H1 (cell line): ENCODE data around the gene DIPK1A. TPM values are rescaled to one million over a fixed set of nuclear protein-coding genes. Genes with fewer than 3 reads are reported as not detected.

Source experiments
- CTCF ChIA-PET: fragments of 300-600 bp; sonication (Branson Sonifier 250); formaldehyde crosslinking; loops from one replicate; lab custom pipeline; 2021; ENCODE audit not compliant: partially characterized antibody; lab: Charles Lee
- POLR2A ChIA-PET: fragments of 300-600 bp; sonication (Branson Sonifier 250); formaldehyde crosslinking; loops from one replicate; lab custom pipeline; 2021; ENCODE audit warnings: inconsistent platforms; ENCODE audit not compliant: partially characterized antibody; lab: Charles Lee
- DNase-seq, 2 experiments: peaks; one replicate each; pipeline versions ENCODE4 v3.0.0 to v3.0.0-alpha.2; 2010 to 2022; ENCODE audit warnings: low spot score in 2 of 2, low read depth in 1 of 2, mixed read lengths in 1 of 2
- FAIRE-seq: peaks from 2 replicates; lab custom pipeline; 2011; peaks lifted over from hg19 to GRCh38; lab: Jason Lieb, UNC
- H2AFZ ChIP-seq: 2 replicates; pipeline ENCODE4 v1.8.1; 2012; ENCODE audit warnings: low read length, inconsistent platforms
- H2AK5ac ChIP-seq: 2 replicates; pipeline ENCODE4 v1.6.1; 2013; ENCODE audit warnings: low read depth, low read length
- H2BK120ac ChIP-seq: replicated peaks from 2 replicates; pipeline ENCODE3; 2013; ENCODE audit warnings: low read depth, low read length, inconsistent platforms
- H2BK12ac ChIP-seq: 2 replicates; pipeline ENCODE4 v1.6.1; 2013; ENCODE audit warnings: low read depth, low read length
- H2BK15ac ChIP-seq: 2 replicates; pipeline ENCODE4 v1.6.1; 2013; ENCODE audit warnings: low read length
- H2BK20ac ChIP-seq: 2 replicates; pipeline ENCODE4 v1.6.1; 2013; ENCODE audit warnings: low read length
- H2BK5ac ChIP-seq: 2 replicates; pipeline ENCODE4 v1.6.1; 2013; ENCODE audit warnings: low read depth, low read length
- H3K14ac ChIP-seq: 2 replicates; pipeline ENCODE4 v1.6.1; 2013; ENCODE audit warnings: inconsistent platforms; ENCODE audit not compliant: insufficient read length
- H3K18ac ChIP-seq: 2 replicates; pipeline ENCODE4 v1.6.1; 2013; ENCODE audit warnings: low read length; ENCODE audit errors: extremely low read depth
- H3K23ac ChIP-seq: 2 replicates; pipeline ENCODE4 v1.6.1; 2013; ENCODE audit warnings: inconsistent platforms; ENCODE audit not compliant: insufficient read length
- H3K23me2 ChIP-seq: 2 replicates; pipeline ENCODE4 v1.6.1; 2013; ENCODE audit warnings: low read depth, low read length
- H3K27ac ChIP-seq: 2 replicates; pipeline ENCODE4 v1.6.1; 2011; ENCODE audit warnings: low read depth, low read length, inconsistent platforms
- H3K27me3 ChIP-seq, 4 experiments: replicated peaks in 1 of 4; 1 replicate in 1 of 4; 2 replicates in 3 of 4; pipeline versions ENCODE4 v1.6.1 to v1.8.1; 2011 to 2013; ENCODE audit warnings: low read length in 3 of 4, mild to moderate bottlenecking in 3 of 4, inconsistent platforms in 2 of 4, mixed read lengths in 2 of 4, moderate library complexity in 1 of 4; ENCODE audit not compliant: control insufficient read depth in 3 of 4, insufficient read depth in 3 of 4; ENCODE audit errors: extremely low read depth in 1 of 4
- H3K36me3 ChIP-seq, 4 experiments: 2 replicates each; pipeline versions ENCODE4 v1.6.1 to v1.8.1; 2011 to 2013; ENCODE audit warnings: mild to moderate bottlenecking in 4 of 4, low read length in 3 of 4, moderate library complexity in 2 of 4, control low read depth in 1 of 4, inconsistent platforms in 1 of 4; ENCODE audit not compliant: insufficient read depth in 4 of 4, control insufficient read depth in 2 of 4
- H3K4ac ChIP-seq: replicated peaks from 2 replicates; pipeline ENCODE3; 2013; ENCODE audit warnings: low read length, low read depth, mixed read lengths, inconsistent platforms; ENCODE audit not compliant: insufficient read length
- H3K4me1 ChIP-seq, 4 experiments: replicated peaks in 1 of 4; 1 replicate in 1 of 4; 2 replicates in 3 of 4; pipeline versions ENCODE4 v1.6.1 to v1.8.1; 2011 to 2013; ENCODE audit warnings: low read length in 3 of 4, inconsistent platforms in 2 of 4, mixed read lengths in 1 of 4; ENCODE audit not compliant: insufficient read depth in 4 of 4, control insufficient read depth in 3 of 4
- H3K4me2 ChIP-seq, 2 experiments: 2 replicates each; pipeline versions ENCODE4 v1.6.1 to v1.8.1; 2011 to 2013; ENCODE audit warnings: low read depth in 2 of 2, low read length in 2 of 2, control low read depth in 1 of 2, inconsistent platforms in 1 of 2, mild to moderate bottlenecking in 1 of 2; ENCODE audit not compliant: insufficient read depth in 1 of 2
- H3K4me3 ChIP-seq, 4 experiments: fragments of 200-600, 300-600 bp in 1 of 4; sonication (generic), shearing (Covaris generic), sonication (Bioruptor Twin) in 1 of 4; 2 replicates each; pipeline versions ENCODE4 v1.5.1 to v1.8.1; 2011 to 2016; ENCODE audit warnings: low read length in 4 of 4, low read depth in 3 of 4, control low read depth in 2 of 4, inconsistent platforms in 2 of 4, mild to moderate bottlenecking in 2 of 4, mixed read lengths in 1 of 4, moderate library complexity in 1 of 4; ENCODE audit not compliant: insufficient read depth in 2 of 4; ENCODE audit errors: extremely low read depth in 1 of 4
- H3K56ac ChIP-seq: replicated peaks from 2 replicates; pipeline ENCODE3; 2013; ENCODE audit warnings: low read depth, mild to moderate bottlenecking, mixed read lengths, low read length, inconsistent platforms; ENCODE audit not compliant: insufficient read length
- H3K79me1 ChIP-seq: 2 replicates; pipeline ENCODE4 v1.6.1; 2013; ENCODE audit warnings: low read depth, low read length, control low read depth
- H3K79me2 ChIP-seq, 2 experiments: 2 replicates each; pipeline versions ENCODE4 v1.6.1 to v1.8.1; 2012 to 2013; ENCODE audit warnings: low read length in 2 of 2, mild to moderate bottlenecking in 2 of 2, inconsistent platforms in 1 of 2; ENCODE audit not compliant: insufficient read depth in 2 of 2, control insufficient read depth in 1 of 2
- H3K9ac ChIP-seq, 4 experiments: replicated peaks in 1 of 4; 1 replicate in 1 of 4; 2 replicates in 3 of 4; pipeline versions ENCODE4 v1.6.1 to v1.8.1; 2011 to 2013; ENCODE audit warnings: low read depth in 3 of 4, low read length in 3 of 4, control low read depth in 2 of 4, mild to moderate bottlenecking in 2 of 4, moderate library complexity in 2 of 4, inconsistent platforms in 1 of 4; ENCODE audit errors: extremely low read depth in 1 of 4
- H3K9me3 ChIP-seq, 2 experiments: 2 replicates each; pipeline versions ENCODE4 v1.6.1 to v1.8.1; 2012 to 2013; ENCODE audit warnings: mild to moderate bottlenecking in 2 of 2, moderate library complexity in 2 of 2, control low read depth in 1 of 2, inconsistent platforms in 1 of 2, low read depth in 1 of 2, low read length in 1 of 2, mixed read lengths in 1 of 2; ENCODE audit not compliant: insufficient read depth in 2 of 2
- H4K20me1 ChIP-seq, 2 experiments: replicated peaks in 1 of 2; 2 replicates each; pipeline versions ENCODE3 to v1.8.1; 2011 to 2013; ENCODE audit warnings: inconsistent platforms in 2 of 2, low read length in 2 of 2, mild to moderate bottlenecking in 1 of 2; ENCODE audit not compliant: insufficient read depth in 2 of 2, control insufficient read depth in 1 of 2
- H4K5ac ChIP-seq: 2 replicates; pipeline ENCODE4 v1.6.1; 2013; ENCODE audit warnings: low read length, low read depth, mixed read lengths, inconsistent platforms; ENCODE audit not compliant: insufficient read length
- H4K8ac ChIP-seq: 2 replicates; pipeline ENCODE4 v1.8.0; 2013; ENCODE audit warnings: mild to moderate bottlenecking, moderate library complexity, low read length, inconsistent platforms; ENCODE audit not compliant: insufficient read depth; ENCODE audit errors: extremely low read depth
- H4K91ac ChIP-seq: replicated peaks from 2 replicates; pipeline ENCODE3; 2013; ENCODE audit warnings: low read length, mixed read lengths, inconsistent platforms; ENCODE audit not compliant: insufficient read length
- ASH2L ChIP-seq: fragments of 200-600, 300-600 bp; sonication (generic); IDR thresholded peaks from one replicate; pipeline ENCODE4 v1.7.1; 2017; ENCODE audit warnings: low read length
- BRCA1 ChIP-seq: IDR thresholded peaks from 2 replicates; pipeline ENCODE4 v1.6.1; 2012; ENCODE audit warnings: low read depth, low read length, improper control_type of control experiment
- CEBPB ChIP-seq: IDR thresholded peaks from 2 replicates; pipeline ENCODE4 v1.6.1; 2012; ENCODE audit warnings: low read depth, low read length
- CHD2 ChIP-seq: IDR thresholded peaks from 2 replicates; pipeline ENCODE4 v1.6.1; 2012; ENCODE audit warnings: low read length, improper control_type of control experiment
- HDAC2 ChIP-seq, 2 experiments: fragments of 300-600 bp in 1 of 2; sonication (generic) in 1 of 2; IDR thresholded peaks; 2 replicates each; pipeline ENCODE4 v1.6.1; 2011 to 2012; ENCODE audit warnings: low read depth in 2 of 2, low read length in 2 of 2, mild to moderate bottlenecking in 2 of 2, moderate library complexity in 2 of 2, borderline replicate concordance in 1 of 2, inconsistent platforms in 1 of 2
- JUN ChIP-seq: IDR thresholded peaks from 2 replicates; pipeline ENCODE4 v1.6.1; 2011; ENCODE audit warnings: low read depth, mild to moderate bottlenecking, improper control_type of control experiment, low read length
- KDM5A ChIP-seq: fragments of 200-600 bp; IDR thresholded peaks from 2 replicates; pipeline ENCODE4 v1.7.1; 2012; ENCODE audit warnings: mild to moderate bottlenecking, low read length, inconsistent platforms, mixed read lengths
- MAFK ChIP-seq: IDR thresholded peaks from 2 replicates; pipeline ENCODE4 v1.6.1; 2012; ENCODE audit warnings: low read depth, mild to moderate bottlenecking, improper control_type of control experiment, low read length
- PHF8 ChIP-seq: fragments of 200-600 bp; sonication (generic); conservative IDR thresholded peaks from 2 replicates; pipeline ENCODE4 v1.7.1; 2012; ENCODE audit warnings: low read depth, mild to moderate bottlenecking, inconsistent platforms, low read length, moderate library complexity
- RBBP5 ChIP-seq: IDR thresholded peaks from 2 replicates; pipeline ENCODE4 v1.7.1; 2012; ENCODE audit warnings: low read depth, mild to moderate bottlenecking, inconsistent platforms, low read length, moderate library complexity, borderline replicate concordance
- SP2 ChIP-seq: IDR thresholded peaks from 2 replicates; pipeline ENCODE4 v1.6.1; 2012; ENCODE audit warnings: mild to moderate bottlenecking, low read length, inconsistent platforms
- SP4 ChIP-seq: IDR thresholded peaks from 2 replicates; pipeline ENCODE4 v1.6.1; 2012; ENCODE audit warnings: low read length, inconsistent platforms
- TCF12 ChIP-seq: IDR thresholded peaks from 2 replicates; pipeline ENCODE4 v1.6.1; 2011; ENCODE audit warnings: low read depth, mild to moderate bottlenecking, low read length
- WGBS, 2 experiments: shearing (Covaris generic) in 1 of 2; methylation state at CpG; one replicate each; pipeline versions ENCODE4 v1.1.6 to v1.1.7; 2013 to 2015; ENCODE audit warnings: low lambda C conversion rate in 2 of 2, mixed read lengths in 2 of 2, inconsistent platforms in 1 of 2, low coverage in 1 of 2, missing lambda C conversion rate in 1 of 2; ENCODE audit not compliant: insufficient replicate concordance in 2 of 2, insufficient coverage in 1 of 2, insufficient read length in 1 of 2; ENCODE audit errors: extremely low coverage in 1 of 2, missing lambda C conversion rate in 1 of 2; 5-methylcytosine and 5-hydroxymethylcytosine counted together
- polyA plus RNA-seq, 7 experiments: library from polyadenylated mRNA; depleted of rRNA in 3 of 7; stranded (reverse) in 5 of 7; unstranded in 2 of 7; fragments of >200 nt in 5 of 7; fragments of 200-250 nt in 2 of 7; gene quantifications; 1 replicate in 5 of 7; 2 replicates in 1 of 7; 4 replicates in 1 of 7; pipeline versions ENCODE4 v1.2.1 to v1.2.3, GENCODE V29; 2011 to 2013; ENCODE audit warnings: missing spikeins in 2 of 7, mixed read lengths in 2 of 7
- total RNA-seq: library from RNA; stranded (reverse); fragmentation: NEBNext Ultra II Directional; extraction: Animal tissue kit (Norgen Biotek cat#: 25700); gene quantifications from 2 replicates; pipeline ENCODE4 v1.2.1, GENCODE V29; 2021

The DIPK1A gene
- total and polyA plus RNA-seq, 2 of the 8 experiments (the other 6 are each of a cell fraction or from before 2014, with no cell fraction given): 2.5 to 5.0 TPM

- Histone ChIP-seq H4K5ac (no peak overlapping the region), H3K36me3 (no peaks in the 10 kb centered on the region), H3K4me1 (no peaks in the 10 kb centered on the region), H3K9me3 (no peaks in the 10 kb centered on the region), H3K4me3 (no peak overlapping the region), H2AK5ac (no peak overlapping the region), H2BK15ac (no peak overlapping the region), H3K79me1 (no peaks in the 10 kb centered on the region), H3K23ac (no peak overlapping the region), H3K4me2 (no peak overlapping the region), H3K4ac (no peak overlapping the region), H3K27ac (no peak overlapping the region), H3K56ac (no peak overlapping the region), H2BK20ac (no peak overlapping the region), H2BK12ac (no peak overlapping the region), H4K91ac (no peak overlapping the region), H3K14ac (no peak overlapping the region), H3K18ac (no peak overlapping the region), H3K9ac (no peak overlapping the region), H2AFZ (no peak overlapping the region), H4K20me1 (no peaks in the 10 kb centered on the region), H3K79me2 (no peaks in the 10 kb centered on the region), H3K27me3 (no peaks in the 10 kb centered on the region), H2BK120ac (no peak overlapping the region), H4K8ac (no peak overlapping the region), H2BK5ac (no peak overlapping the region), H3K23me2 (no peaks in the 10 kb centered on the region)
- no peak for TF ChIP-seq JUN
- TF ChIP-seq TCF12: no peak
- no peak for TF ChIP-seq SP4
- TF ChIP-seq BRCA1: no peak
- no peak for TF ChIP-seq MAFK
- TF ChIP-seq KDM5A: no peak
- no peak for TF ChIP-seq CHD2
- no peak for TF ChIP-seq ASH2L
- no peak for TF ChIP-seq CEBPB
- no peak for TF ChIP-seq PHF8
- TF ChIP-seq HDAC2 (IDR thresholded peaks at IDR 0.05; ENCODE audit: borderline replicate concordance in 1 of 2, low read depth in 2 of 2, low read length in 2 of 2): no peak
- TF ChIP-seq SP2: no peak
- no peak for TF ChIP-seq RBBP5
- POLR2A ChIA-PET: interaction anchor here (0.6 kb wide), 1 partner anchor 192 kb away, joined by 3 read pairs; no protein-coding TSS in a partner anchor
- whole genome bisulfite sequencing, 2 experiments: 89% methylated on average over 2 of the region's 2 CpGs; no CpG with 5 or more reads in 1 of the 2 experiments
- CTCF ChIA-PET: interaction anchor here (0.6 to 1.3 kb wide), 4 partner anchors 27 to 919 kb away, joined by 3 to 4 read pairs (median 4); no protein-coding TSS in a partner anchor
- DNase-seq (no peak), FAIRE-seq (no peak)
Measured at GRCh38 chr1:92933459-92933858, 27.8 kb downstream of the DIPK1A start.
